Endodermal cell (in vitro differentiated cells): Measurements from ENCODE around the gene HLA-DQB1. TPM values are rescaled to one million over a fixed set of nuclear protein-coding genes. Genes with fewer than 3 reads are reported as not detected.

Experiments
- DNase-seq: peaks from one replicate; pipeline ENCODE4 v3.0.0-alpha.2; 2017
- H3K27ac ChIP-seq: 2 replicates; pipeline ENCODE4 v1.5.1; 2013; ENCODE audit warnings: mild to moderate bottlenecking, low read depth, low read length, moderate library complexity
- H3K27me3 ChIP-seq: 2 replicates; pipeline ENCODE4 v1.6.1; 2013; ENCODE audit warnings: mild to moderate bottlenecking, low read length, moderate library complexity; ENCODE audit not compliant: insufficient read depth, control insufficient read depth, poor library complexity, severe bottlenecking
- H3K36me3 ChIP-seq: 2 replicates; pipeline ENCODE4 v1.7.0; 2013; ENCODE audit warnings: mild to moderate bottlenecking, low read length, moderate library complexity; ENCODE audit not compliant: control insufficient read depth, insufficient read depth
- H3K4me1 ChIP-seq: one replicate; pipeline ENCODE4 v1.7.0; 2013; ENCODE audit warnings: low read length; ENCODE audit not compliant: control insufficient read depth, insufficient read depth
- H3K4me3 ChIP-seq: 2 replicates; pipeline ENCODE4 v1.5.1; 2013; ENCODE audit warnings: mild to moderate bottlenecking, low read length, moderate library complexity
- H3K9ac ChIP-seq: 2 replicates; pipeline ENCODE4 v1.6.1; 2013; ENCODE audit warnings: mild to moderate bottlenecking, low read length, moderate library complexity; ENCODE audit not compliant: poor library complexity, severe bottlenecking; ENCODE audit errors: extremely low read depth
- H3K9me3 ChIP-seq: 2 replicates; pipeline ENCODE4 v1.6.1; 2013; ENCODE audit warnings: mild to moderate bottlenecking, low read length, moderate library complexity; ENCODE audit not compliant: control insufficient read depth
- H3K27ac Mint-ChIP-seq: 2 replicates; pipeline ENCODE4 v1.8.0; 2020; ENCODE audit warnings: mixed read lengths
- H3K27me3 Mint-ChIP-seq: 2 replicates; pipeline ENCODE4 v1.8.0; 2021; ENCODE audit warnings: mild to moderate bottlenecking, mixed read lengths; ENCODE audit not compliant: insufficient read depth
- H3K36me3 Mint-ChIP-seq: 2 replicates; pipeline ENCODE4 v1.8.0; 2020; ENCODE audit warnings: low read depth, mixed read lengths
- H3K4me1 Mint-ChIP-seq: 2 replicates; pipeline ENCODE4 v1.8.0; 2020; ENCODE audit warnings: mixed read lengths
- H3K4me3 Mint-ChIP-seq: 2 replicates; pipeline ENCODE4 v1.8.0; 2020; ENCODE audit warnings: mild to moderate bottlenecking, moderate library complexity, mixed read lengths
- H3K9me3 Mint-ChIP-seq: 2 replicates; pipeline ENCODE4 v1.8.0; 2020; ENCODE audit warnings: mild to moderate bottlenecking, mixed read lengths
- WGBS, 2 experiments: methylation state at CpG; one replicate each; pipeline versions ENCODE4 v1.1.5 to v1.1.7; 2013; ENCODE audit warnings: missing lambda C conversion rate in 2 of 2, mixed read lengths in 1 of 2; ENCODE audit not compliant: insufficient coverage in 1 of 2, insufficient read length in 1 of 2; 5-methylcytosine and 5-hydroxymethylcytosine counted together
- total RNA-seq, 2 donors: library from RNA; stranded (reverse); fragmentation: NEBNext Ultra II Directional in 1 of 2; extraction: Animal tissue kit (Norgen Biotek cat#: 25700) in 1 of 2; gene quantifications; 2 replicates in 1 of 2; 3 replicates in 1 of 2; pipeline ENCODE4 v1.2.1, GENCODE V29; 2021
- TF ChIP-seq, protein P1 (sequence below): fragments of 200-600 bp; sonication (generic); conservative IDR thresholded peaks from 2 replicates; pipeline ENCODE4 v1.5.0; 2021; ENCODE audit warnings: antibody characterized with exemption, mild to moderate bottlenecking

HLA-DQB1 gene
- total RNA-seq, 2 donors from 2014 or later = 2.2 to 11.1 TPM

- H3K27ac Mint-ChIP-seq = no peak overlapping the region
- no peaks in the 10 kb centered on the region for H3K27me3 ChIP-seq
- TF ChIP-seq, protein P1, sequence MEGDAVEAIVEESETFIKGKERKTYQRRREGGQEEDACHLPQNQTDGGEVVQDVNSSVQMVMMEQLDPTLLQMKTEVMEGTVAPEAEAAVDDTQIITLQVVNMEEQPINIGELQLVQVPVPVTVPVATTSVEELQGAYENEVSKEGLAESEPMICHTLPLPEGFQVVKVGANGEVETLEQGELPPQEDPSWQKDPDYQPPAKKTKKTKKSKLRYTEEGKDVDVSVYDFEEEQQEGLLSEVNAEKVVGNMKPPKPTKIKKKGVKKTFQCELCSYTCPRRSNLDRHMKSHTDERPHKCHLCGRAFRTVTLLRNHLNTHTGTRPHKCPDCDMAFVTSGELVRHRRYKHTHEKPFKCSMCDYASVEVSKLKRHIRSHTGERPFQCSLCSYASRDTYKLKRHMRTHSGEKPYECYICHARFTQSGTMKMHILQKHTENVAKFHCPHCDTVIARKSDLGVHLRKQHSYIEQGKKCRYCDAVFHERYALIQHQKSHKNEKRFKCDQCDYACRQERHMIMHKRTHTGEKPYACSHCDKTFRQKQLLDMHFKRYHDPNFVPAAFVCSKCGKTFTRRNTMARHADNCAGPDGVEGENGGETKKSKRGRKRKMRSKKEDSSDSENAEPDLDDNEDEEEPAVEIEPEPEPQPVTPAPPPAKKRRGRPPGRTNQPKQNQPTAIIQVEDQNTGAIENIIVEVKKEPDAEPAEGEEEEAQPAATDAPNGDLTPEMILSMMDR = no peak
Observed at GRCh38 chr6:32641122-32641521, 25.3 kb downstream of the HLA-DQB1 start.

GRCh38 chr6:32639440-32640394, 26.7 kb downstream of the HLA-DQB1 start:
- Histone ChIP-seq H3K4me3 (no peak overlapping the region), H3K9ac (no peak overlapping the region), H3K36me3 (no peaks in the 10 kb centered on the region), H3K9me3 (no peaks in the 10 kb centered on the region), H3K27ac (no peak overlapping the region), H3K27me3 (no peaks in the 10 kb centered on the region), H3K4me1 (no peaks in the 10 kb centered on the region)
- Mint-ChIP-seq H3K4me1 (peaks cover 18% of the 10 kb centered on the region), H3K36me3 (no peaks in the 10 kb centered on the region), H3K27me3 (no peaks in the 10 kb centered on the region), H3K4me3 (no peak overlapping the region), H3K9me3 (no peaks in the 10 kb centered on the region), H3K27ac (no peak overlapping the region)
- WGBS, 2 experiments = 57 to 58% methylated on average over 4 to 8 of the region's 8 CpGs
- DNase-seq = no peak
- TF ChIP-seq, protein P1 = no peak

More at GRCh38 chr6:32641122-32641521, 25.3 kb downstream of the HLA-DQB1 start:
- Histone ChIP-seq H3K4me1 (no peaks in the 10 kb centered on the region), H3K4me3 (no peak overlapping the region), H3K36me3 (no peaks in the 10 kb centered on the region), H3K9me3 (no peaks in the 10 kb centered on the region), H3K9ac (no peak overlapping the region), H3K27ac (no peak overlapping the region)
- Mint-ChIP-seq H3K9me3 (no peaks in the 10 kb centered on the region), H3K4me3 (no peak overlapping the region), H3K27me3 (no peaks in the 10 kb centered on the region), H3K36me3 (no peaks in the 10 kb centered on the region), H3K4me1 (peaks cover 9% of the 10 kb centered on the region)
- 88% methylated on average over 6 of the region's 6 CpGs; no CpG with 5 or more reads in 1 of the 2 experiments for WGBS, 2 experiments
- DNase-seq = no peak

DNA sequence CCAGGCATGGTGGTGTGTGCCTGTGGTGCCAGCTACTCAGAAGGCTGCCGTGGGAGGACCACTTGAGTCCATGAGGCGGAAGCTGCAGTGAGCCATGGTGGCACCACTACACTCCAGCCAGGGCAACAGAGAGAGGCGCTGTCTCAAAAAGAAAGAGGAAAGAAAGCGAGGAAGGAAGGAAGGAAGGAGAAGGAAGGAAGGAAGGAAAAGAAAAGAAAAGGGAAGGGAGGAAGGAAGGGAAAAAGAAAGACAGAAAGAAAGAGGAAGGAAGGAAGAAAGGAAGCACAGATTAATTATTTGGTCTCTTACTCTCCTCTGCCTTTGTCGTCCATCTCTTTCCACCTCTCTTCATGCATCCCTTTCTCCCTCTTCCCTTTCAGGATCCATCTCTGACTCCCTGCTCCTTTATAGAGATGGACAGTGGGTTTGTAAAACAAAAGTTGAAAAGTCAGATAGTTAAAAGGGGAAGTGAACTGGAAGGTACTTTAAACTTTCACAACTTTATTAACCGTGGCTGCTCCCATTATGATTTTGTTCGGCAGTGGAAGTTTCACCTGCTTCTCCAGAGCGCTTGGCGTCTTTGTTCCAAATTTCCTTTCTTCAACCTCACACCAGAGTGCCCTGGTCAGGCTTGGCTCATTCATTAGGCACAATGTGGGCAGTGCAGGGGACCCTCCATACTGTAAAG, 27.8 kb downstream of the HLA-DQB1 start:
- Histone ChIP-seq H3K27ac (no peak overlapping the region), H3K9ac (no peak overlapping the region), H3K36me3 (no peaks in the 10 kb centered on the region), H3K9me3 (peaks cover under 1% of the 10 kb centered on the region), H3K4me3 (no peak overlapping the region), H3K4me1 (no peaks in the 10 kb centered on the region), H3K27me3 (no peaks in the 10 kb centered on the region)
- H3K27ac Mint-ChIP-seq = no peak overlapping the region
- H3K4me3 Mint-ChIP-seq = no peak overlapping the region
- H3K4me1 Mint-ChIP-seq = peaks cover 18% of the 10 kb centered on the region
- H3K9me3 Mint-ChIP-seq = no peaks in the 10 kb centered on the region
- no peak for DNase-seq
- no peaks in the 10 kb centered on the region for H3K27me3 Mint-ChIP-seq
- 80 to 86% methylated on average over 5 to 9 of the region's 9 CpGs for WGBS, 2 experiments
- TF ChIP-seq, protein P1 = no peak
- no peaks in the 10 kb centered on the region for H3K36me3 Mint-ChIP-seq
